ENCODE measurements around the gene RHOBTB1. TPM values are rescaled to one million over a fixed set of nuclear protein-coding genes. Genes with fewer than 3 reads are reported as not detected.

Gene RHOBTB1
- total RNA-seq, 2 experiments from 2014 or later = not detected

DNA sequence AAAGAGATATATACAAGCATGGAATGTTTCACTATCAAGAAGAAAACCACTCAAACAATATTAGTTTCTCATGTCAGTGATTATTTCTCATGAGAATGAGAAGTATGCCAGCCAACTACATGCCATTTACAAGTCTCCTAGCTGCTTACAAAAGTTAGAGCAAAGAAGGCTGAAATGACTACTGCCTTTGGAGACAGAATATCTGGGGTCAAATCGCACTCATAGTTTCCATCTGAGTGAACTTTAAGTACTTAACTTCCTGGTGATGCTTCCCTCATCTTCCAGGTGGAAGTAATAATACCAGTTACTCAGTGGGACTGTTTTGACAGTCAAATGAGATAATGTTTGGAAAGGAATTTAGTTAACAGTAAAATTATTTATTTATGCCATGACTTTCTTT is 42.0 kb upstream of the RHOBTB1 start:
- no peaks in the 10 kb centered on the region for H4K20me1 ChIP-seq (ENCODE audit: insufficient read depth, low read length)
- BruUV-seq (replicated peaks) = no TSS peak
- H3K79me2 ChIP-seq (ENCODE audit: insufficient read depth, low read depth, low read length) = no peaks in the 10 kb centered on the region
- no peaks in the 10 kb centered on the region for H3K36me3 ChIP-seq (ENCODE audit: insufficient read depth, low read length)
- CTCF ChIA-PET (ENCODE audit: unreplicated experiment) = no interaction called here
- H2AFZ ChIP-seq (ENCODE audit: low read length) = no peak overlapping the region
- H3K9me2 ChIP-seq (ENCODE audit: insufficient read depth, low read length) = no peaks in the 10 kb centered on the region
- no peaks in the 10 kb centered on the region for H3K9me3 ChIP-seq (ENCODE audit: low read length)
- H3K4me3 ChIP-seq (ENCODE audit: low read depth, low read length, poor library complexity, severe bottlenecking) = no peak overlapping the region
- H3K4me1 ChIP-seq (ENCODE audit: insufficient read depth, low read length, poor library complexity, severe bottlenecking) = peaks cover 13% of the 10 kb centered on the region
- DNase-seq (ENCODE audit: low spot score) = no peak
- intact Hi-C loops (cut with micrococcal nuclease; ENCODE audit: unreplicated experiment) = no loop called here
- no peak overlapping the region for H3K27ac ChIP-seq (ENCODE audit: low read depth, low read length, poor library complexity, severe bottlenecking)
- no peak overlapping the region for H3K4me2 ChIP-seq (ENCODE audit: low read length)
- TF ChIP-seq EZH2phosphoT487 (IDR thresholded peaks at IDR 0.05; ENCODE audit: borderline replicate concordance, low read depth, low read length) = no peak
- TF ChIP-seq, protein P1, sequence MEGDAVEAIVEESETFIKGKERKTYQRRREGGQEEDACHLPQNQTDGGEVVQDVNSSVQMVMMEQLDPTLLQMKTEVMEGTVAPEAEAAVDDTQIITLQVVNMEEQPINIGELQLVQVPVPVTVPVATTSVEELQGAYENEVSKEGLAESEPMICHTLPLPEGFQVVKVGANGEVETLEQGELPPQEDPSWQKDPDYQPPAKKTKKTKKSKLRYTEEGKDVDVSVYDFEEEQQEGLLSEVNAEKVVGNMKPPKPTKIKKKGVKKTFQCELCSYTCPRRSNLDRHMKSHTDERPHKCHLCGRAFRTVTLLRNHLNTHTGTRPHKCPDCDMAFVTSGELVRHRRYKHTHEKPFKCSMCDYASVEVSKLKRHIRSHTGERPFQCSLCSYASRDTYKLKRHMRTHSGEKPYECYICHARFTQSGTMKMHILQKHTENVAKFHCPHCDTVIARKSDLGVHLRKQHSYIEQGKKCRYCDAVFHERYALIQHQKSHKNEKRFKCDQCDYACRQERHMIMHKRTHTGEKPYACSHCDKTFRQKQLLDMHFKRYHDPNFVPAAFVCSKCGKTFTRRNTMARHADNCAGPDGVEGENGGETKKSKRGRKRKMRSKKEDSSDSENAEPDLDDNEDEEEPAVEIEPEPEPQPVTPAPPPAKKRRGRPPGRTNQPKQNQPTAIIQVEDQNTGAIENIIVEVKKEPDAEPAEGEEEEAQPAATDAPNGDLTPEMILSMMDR (conservative IDR thresholded peaks at IDR 0.05; ENCODE audit: low read length) = no peak
- POLR2A ChIA-PET = no interaction called here

- POLR2A ChIA-PET = no interaction called here
- Histone ChIP-seq H3K79me2 (ENCODE audit: insufficient read depth, low read depth, low read length) (no peaks in the 10 kb centered on the region), H3K36me3 (ENCODE audit: insufficient read depth, low read length) (no peaks in the 10 kb centered on the region), H3K9me3 (ENCODE audit: low read length) (no peaks in the 10 kb centered on the region), H3K4me1 (ENCODE audit: insufficient read depth, low read length, poor library complexity, severe bottlenecking) (no peaks in the 10 kb centered on the region), H2AFZ (ENCODE audit: low read length) (no peak overlapping the region), H3K4me3 (ENCODE audit: low read depth, low read length, poor library complexity, severe bottlenecking) (no peak overlapping the region), H3K27ac (ENCODE audit: low read depth, low read length, poor library complexity, severe bottlenecking) (no peak overlapping the region), H3K4me2 (ENCODE audit: low read length) (no peak overlapping the region), H3K9me2 (ENCODE audit: insufficient read depth, low read length) (no peaks in the 10 kb centered on the region), H4K20me1 (ENCODE audit: insufficient read depth, low read length) (no peaks in the 10 kb centered on the region)
- DNase-seq (ENCODE audit: low spot score) = no peak
- intact Hi-C loops (cut with micrococcal nuclease; ENCODE audit: unreplicated experiment) = no loop called here
- no TSS peak for BruUV-seq (replicated peaks)
- TF ChIP-seq, protein P1 (conservative IDR thresholded peaks at IDR 0.05; ENCODE audit: low read length) = no peak
- no peak for TF ChIP-seq EZH2phosphoT487 (IDR thresholded peaks at IDR 0.05; ENCODE audit: borderline replicate concordance, low read depth, low read length)
- CTCF ChIA-PET (ENCODE audit: unreplicated experiment) = no interaction called here
Measured at GRCh38 chr10:60980997-60981396, 37.0 kb upstream of the RHOBTB1 start.

DNA sequence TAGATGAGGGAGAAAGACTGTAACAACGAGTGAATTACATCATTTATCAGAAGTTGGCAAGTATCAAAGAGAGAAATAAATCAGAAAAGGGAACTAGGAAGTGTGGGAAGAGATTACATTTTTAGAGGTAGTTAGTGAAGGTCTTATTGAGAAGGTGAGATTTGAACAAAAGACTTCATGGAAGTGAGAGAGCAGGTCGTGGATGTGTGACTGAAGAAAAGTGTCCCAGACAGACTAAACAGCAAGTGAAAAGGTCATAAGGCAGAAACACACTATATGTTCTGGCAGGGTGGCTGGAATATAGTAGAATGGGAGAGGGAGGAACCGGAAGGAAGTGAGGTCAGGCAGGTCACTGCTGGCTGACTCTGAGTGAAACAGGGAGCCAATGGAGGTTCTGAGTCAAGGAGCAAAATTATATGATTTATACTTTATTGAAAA is 35.7 kb upstream of the RHOBTB1 start:
- no TSS peak for BruUV-seq (replicated peaks)

More for the DNA sequence above, 35.7 kb upstream of the RHOBTB1 start:
- TF ChIP-seq, protein P1 (conservative IDR thresholded peaks at IDR 0.05; ENCODE audit: low read length) = no peak
- TF ChIP-seq EZH2phosphoT487 (IDR thresholded peaks at IDR 0.05; ENCODE audit: borderline replicate concordance, low read depth, low read length) = no peak
- DNase-seq (ENCODE audit: low spot score) = no peak
- ChIA-PET CTCF (ENCODE audit: unreplicated experiment) (interaction anchor here (0.5 kb wide), 1 partner anchor 1599 kb away, joined by 3 read pairs; no protein-coding TSS in a partner anchor), POLR2A (interaction anchor here (0.6 kb wide), 2 partner anchors 8 to 10 kb away, joined by 3 read pairs; no protein-coding TSS in a partner anchor)
- no peak overlapping the region for H2AFZ ChIP-seq (ENCODE audit: low read length)
- intact Hi-C loops (cut with micrococcal nuclease; ENCODE audit: unreplicated experiment) = no loop called here
- H4K20me1 ChIP-seq (ENCODE audit: insufficient read depth, low read length) = no peaks in the 10 kb centered on the region
- H3K79me2 ChIP-seq (ENCODE audit: insufficient read depth, low read depth, low read length) = no peaks in the 10 kb centered on the region
- H3K9me3 ChIP-seq (ENCODE audit: low read length) = no peaks in the 10 kb centered on the region
- no peak overlapping the region for H3K27ac ChIP-seq (ENCODE audit: low read depth, low read length, poor library complexity, severe bottlenecking)
- no peaks in the 10 kb centered on the region for H3K4me1 ChIP-seq (ENCODE audit: insufficient read depth, low read length, poor library complexity, severe bottlenecking)
- H3K4me2 ChIP-seq (ENCODE audit: low read length) = no peak overlapping the region
- H3K9me2 ChIP-seq (ENCODE audit: insufficient read depth, low read length) = no peaks in the 10 kb centered on the region
- no peak overlapping the region for H3K4me3 ChIP-seq (ENCODE audit: low read depth, low read length, poor library complexity, severe bottlenecking)
- no peaks in the 10 kb centered on the region for H3K36me3 ChIP-seq (ENCODE audit: insufficient read depth, low read length)

Data from OCI-LY7 (cell line).